ENCODE measurements around the gene TMCC1.

DNA sequence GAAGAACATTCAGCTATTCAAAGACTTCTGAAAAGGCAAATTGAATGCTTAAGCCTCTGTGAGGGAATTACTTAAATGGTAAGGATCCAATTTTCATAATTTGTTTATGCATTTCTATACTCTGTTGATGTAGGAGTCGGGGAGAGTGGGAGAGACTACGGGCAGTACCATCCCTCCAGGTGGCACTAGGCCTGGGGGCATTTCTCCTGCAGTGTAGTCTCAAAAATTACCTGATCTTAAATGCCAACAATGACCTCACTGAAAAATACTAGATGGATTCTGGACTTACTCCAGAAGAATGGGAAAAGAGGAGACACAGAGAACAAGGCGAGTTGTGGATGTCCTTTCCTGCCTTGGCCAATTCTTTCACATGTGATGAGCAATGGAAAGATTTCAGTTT lies 209.2 kb downstream of the TMCC1 start:
- TF ChIP-seq RCOR1 (IDR thresholded peaks at IDR 0.05; ENCODE audit: low read depth, low read length) (no peak), POLR2A (IDR thresholded peaks at IDR 0.05; ENCODE audit: low read length) (no peak), EP300 (IDR thresholded peaks at IDR 0.05) (no peak), RAD21 (conservative IDR thresholded peaks at IDR 0.05 in 1 of 2, IDR thresholded peaks at IDR 0.05 in 1 of 2) (no peak), CBX2 (IDR thresholded peaks at IDR 0.05; ENCODE audit: borderline replicate concordance, low read depth) (no peak)
- TF ChIP-seq, protein P1, sequence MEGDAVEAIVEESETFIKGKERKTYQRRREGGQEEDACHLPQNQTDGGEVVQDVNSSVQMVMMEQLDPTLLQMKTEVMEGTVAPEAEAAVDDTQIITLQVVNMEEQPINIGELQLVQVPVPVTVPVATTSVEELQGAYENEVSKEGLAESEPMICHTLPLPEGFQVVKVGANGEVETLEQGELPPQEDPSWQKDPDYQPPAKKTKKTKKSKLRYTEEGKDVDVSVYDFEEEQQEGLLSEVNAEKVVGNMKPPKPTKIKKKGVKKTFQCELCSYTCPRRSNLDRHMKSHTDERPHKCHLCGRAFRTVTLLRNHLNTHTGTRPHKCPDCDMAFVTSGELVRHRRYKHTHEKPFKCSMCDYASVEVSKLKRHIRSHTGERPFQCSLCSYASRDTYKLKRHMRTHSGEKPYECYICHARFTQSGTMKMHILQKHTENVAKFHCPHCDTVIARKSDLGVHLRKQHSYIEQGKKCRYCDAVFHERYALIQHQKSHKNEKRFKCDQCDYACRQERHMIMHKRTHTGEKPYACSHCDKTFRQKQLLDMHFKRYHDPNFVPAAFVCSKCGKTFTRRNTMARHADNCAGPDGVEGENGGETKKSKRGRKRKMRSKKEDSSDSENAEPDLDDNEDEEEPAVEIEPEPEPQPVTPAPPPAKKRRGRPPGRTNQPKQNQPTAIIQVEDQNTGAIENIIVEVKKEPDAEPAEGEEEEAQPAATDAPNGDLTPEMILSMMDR (IDR thresholded peaks at IDR 0.05), result no peak
- TF ChIP-seq, protein P2, sequence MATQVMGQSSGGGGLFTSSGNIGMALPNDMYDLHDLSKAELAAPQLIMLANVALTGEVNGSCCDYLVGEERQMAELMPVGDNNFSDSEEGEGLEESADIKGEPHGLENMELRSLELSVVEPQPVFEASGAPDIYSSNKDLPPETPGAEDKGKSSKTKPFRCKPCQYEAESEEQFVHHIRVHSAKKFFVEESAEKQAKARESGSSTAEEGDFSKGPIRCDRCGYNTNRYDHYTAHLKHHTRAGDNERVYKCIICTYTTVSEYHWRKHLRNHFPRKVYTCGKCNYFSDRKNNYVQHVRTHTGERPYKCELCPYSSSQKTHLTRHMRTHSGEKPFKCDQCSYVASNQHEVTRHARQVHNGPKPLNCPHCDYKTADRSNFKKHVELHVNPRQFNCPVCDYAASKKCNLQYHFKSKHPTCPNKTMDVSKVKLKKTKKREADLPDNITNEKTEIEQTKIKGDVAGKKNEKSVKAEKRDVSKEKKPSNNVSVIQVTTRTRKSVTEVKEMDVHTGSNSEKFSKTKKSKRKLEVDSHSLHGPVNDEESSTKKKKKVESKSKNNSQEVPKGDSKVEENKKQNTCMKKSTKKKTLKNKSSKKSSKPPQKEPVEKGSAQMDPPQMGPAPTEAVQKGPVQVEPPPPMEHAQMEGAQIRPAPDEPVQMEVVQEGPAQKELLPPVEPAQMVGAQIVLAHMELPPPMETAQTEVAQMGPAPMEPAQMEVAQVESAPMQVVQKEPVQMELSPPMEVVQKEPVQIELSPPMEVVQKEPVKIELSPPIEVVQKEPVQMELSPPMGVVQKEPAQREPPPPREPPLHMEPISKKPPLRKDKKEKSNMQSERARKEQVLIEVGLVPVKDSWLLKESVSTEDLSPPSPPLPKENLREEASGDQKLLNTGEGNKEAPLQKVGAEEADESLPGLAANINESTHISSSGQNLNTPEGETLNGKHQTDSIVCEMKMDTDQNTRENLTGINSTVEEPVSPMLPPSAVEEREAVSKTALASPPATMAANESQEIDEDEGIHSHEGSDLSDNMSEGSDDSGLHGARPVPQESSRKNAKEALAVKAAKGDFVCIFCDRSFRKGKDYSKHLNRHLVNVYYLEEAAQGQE (IDR thresholded peaks at IDR 0.05), result no peak

Data from A549 (cell line).